Gastroesophageal sphincter (tissue), 3 donors: Measurements from ENCODE around the gene SMCO2.

ENCODE experiments used
- EP300 ChIP-seq: sonication (generic); formaldehyde crosslinking; IDR thresholded peaks from one replicate; pipeline ENCODE4 v1.6.1; 2017; ENCODE audit warnings: antibody characterized with exemption, mild to moderate bottlenecking
- POLR2A ChIP-seq, 2 donors: fragments of 450-650 bp; IDR thresholded peaks; one replicate each; pipeline ENCODE4 v1.6.1; 2017; ENCODE audit warnings: antibody characterized with exemption in 2 of 2, mild to moderate bottlenecking in 2 of 2, moderate library complexity in 1 of 2
- POLR2AphosphoS5 ChIP-seq: sonication (generic); formaldehyde crosslinking; IDR thresholded peaks from one replicate; pipeline ENCODE4 v1.6.1; 2017; ENCODE audit warnings: antibody characterized with exemption
- TF ChIP-seq, protein P1 (sequence below), 4 experiments: fragments of 200-600 bp in 2 of 4; fragments of 450-650 bp in 2 of 4; sonication (generic) in 1 of 4; IDR thresholded peaks; one replicate each; pipeline ENCODE4 v1.5.1; 2017 to 2019; ENCODE audit warnings: antibody characterized with exemption in 4 of 4, mild to moderate bottlenecking in 2 of 4, moderate library complexity in 2 of 4

DNA sequence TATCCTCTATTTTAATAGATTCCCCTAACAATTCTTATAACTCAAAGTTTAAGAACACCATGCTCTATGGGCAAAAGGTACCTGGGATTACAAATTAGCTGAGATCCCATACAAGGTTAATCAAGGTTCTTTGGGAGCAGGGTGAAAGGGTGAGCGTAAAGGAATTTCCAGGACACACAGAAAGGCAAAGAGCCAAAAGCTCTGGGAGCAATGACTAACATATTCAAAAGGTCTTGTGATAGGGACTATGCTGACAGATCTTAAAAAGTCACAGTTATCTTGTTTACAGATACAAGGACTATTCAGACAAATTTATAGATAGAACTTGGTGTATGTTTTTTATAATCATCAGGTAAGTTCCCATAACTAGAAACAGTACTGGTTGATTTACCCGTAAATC, 58.0 kb downstream of the SMCO2 start:
- no peak for TF ChIP-seq EP300
- TF ChIP-seq, protein P1, sequence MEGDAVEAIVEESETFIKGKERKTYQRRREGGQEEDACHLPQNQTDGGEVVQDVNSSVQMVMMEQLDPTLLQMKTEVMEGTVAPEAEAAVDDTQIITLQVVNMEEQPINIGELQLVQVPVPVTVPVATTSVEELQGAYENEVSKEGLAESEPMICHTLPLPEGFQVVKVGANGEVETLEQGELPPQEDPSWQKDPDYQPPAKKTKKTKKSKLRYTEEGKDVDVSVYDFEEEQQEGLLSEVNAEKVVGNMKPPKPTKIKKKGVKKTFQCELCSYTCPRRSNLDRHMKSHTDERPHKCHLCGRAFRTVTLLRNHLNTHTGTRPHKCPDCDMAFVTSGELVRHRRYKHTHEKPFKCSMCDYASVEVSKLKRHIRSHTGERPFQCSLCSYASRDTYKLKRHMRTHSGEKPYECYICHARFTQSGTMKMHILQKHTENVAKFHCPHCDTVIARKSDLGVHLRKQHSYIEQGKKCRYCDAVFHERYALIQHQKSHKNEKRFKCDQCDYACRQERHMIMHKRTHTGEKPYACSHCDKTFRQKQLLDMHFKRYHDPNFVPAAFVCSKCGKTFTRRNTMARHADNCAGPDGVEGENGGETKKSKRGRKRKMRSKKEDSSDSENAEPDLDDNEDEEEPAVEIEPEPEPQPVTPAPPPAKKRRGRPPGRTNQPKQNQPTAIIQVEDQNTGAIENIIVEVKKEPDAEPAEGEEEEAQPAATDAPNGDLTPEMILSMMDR (IDR thresholded peaks at IDR 0.05): no peak
- no peak for TF ChIP-seq POLR2A (IDR thresholded peaks at IDR 0.05)
- TF ChIP-seq POLR2AphosphoS5: no peak
